NB4 (cell line): ENCODE data around the gene CD226.

Experiments
- DNase-seq: peaks from one replicate; pipeline ENCODE4 v3.0.0; 2010; ENCODE audit warnings: low read depth
- H3K4me3 ChIP-seq: one replicate; pipeline ENCODE4 v1.5.1; 2011; ENCODE audit warnings: mild to moderate bottlenecking, low read depth, low read length, moderate library complexity
- MYC ChIP-seq: IDR thresholded peaks from 2 replicates; pipeline ENCODE4 v1.6.1; 2011; ENCODE audit warnings: low read depth, low read length
- POLR2A ChIP-seq: IDR thresholded peaks from 2 replicates; pipeline ENCODE4 v1.6.1; 2011; ENCODE audit warnings: mild to moderate bottlenecking; ENCODE audit not compliant: insufficient read length; ENCODE audit errors: extremely low read depth
- TF ChIP-seq, protein P1 (sequence below): IDR thresholded peaks from 2 replicates; pipeline ENCODE4 v1.6.1; 2011; ENCODE audit warnings: low read depth, low read length
- TF ChIP-seq, protein P2 (sequence below): IDR thresholded peaks from one replicate; pipeline ENCODE4 v1.5.1; 2012; ENCODE audit warnings: low read depth, low read length

Gene CD226

GRCh38 chr18:69961718-69962117 is 14.0 kb upstream of the CD226 start:
- no peak for DNase-seq
- TF ChIP-seq, protein P1, sequence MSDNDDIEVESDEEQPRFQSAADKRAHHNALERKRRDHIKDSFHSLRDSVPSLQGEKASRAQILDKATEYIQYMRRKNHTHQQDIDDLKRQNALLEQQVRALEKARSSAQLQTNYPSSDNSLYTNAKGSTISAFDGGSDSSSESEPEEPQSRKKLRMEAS: no peak
- no peak for TF ChIP-seq MYC
- TF ChIP-seq POLR2A: no peak
- TF ChIP-seq, protein P2, sequence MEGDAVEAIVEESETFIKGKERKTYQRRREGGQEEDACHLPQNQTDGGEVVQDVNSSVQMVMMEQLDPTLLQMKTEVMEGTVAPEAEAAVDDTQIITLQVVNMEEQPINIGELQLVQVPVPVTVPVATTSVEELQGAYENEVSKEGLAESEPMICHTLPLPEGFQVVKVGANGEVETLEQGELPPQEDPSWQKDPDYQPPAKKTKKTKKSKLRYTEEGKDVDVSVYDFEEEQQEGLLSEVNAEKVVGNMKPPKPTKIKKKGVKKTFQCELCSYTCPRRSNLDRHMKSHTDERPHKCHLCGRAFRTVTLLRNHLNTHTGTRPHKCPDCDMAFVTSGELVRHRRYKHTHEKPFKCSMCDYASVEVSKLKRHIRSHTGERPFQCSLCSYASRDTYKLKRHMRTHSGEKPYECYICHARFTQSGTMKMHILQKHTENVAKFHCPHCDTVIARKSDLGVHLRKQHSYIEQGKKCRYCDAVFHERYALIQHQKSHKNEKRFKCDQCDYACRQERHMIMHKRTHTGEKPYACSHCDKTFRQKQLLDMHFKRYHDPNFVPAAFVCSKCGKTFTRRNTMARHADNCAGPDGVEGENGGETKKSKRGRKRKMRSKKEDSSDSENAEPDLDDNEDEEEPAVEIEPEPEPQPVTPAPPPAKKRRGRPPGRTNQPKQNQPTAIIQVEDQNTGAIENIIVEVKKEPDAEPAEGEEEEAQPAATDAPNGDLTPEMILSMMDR: no peak
- H3K4me3 ChIP-seq: no peak overlapping the region

DNA sequence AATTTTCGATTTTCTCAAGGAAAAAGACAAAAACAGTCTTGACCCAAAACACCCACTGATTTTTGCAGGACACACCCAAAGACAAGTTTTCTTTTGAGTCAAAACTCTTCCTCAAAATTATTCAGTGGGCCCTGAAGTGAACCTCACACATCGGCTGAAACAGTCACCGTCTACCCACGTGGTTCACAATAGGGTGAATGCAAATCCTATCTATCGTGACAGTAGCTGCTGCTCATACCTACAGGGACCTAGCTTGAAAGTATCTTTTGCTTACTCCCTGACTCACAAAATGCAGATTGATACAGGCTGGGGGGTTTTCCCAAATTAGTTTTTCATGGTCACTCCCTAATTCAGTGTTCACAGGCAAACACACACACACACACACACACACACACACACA is 10.7 kb upstream of the CD226 start:
- TF ChIP-seq MYC (no peak), POLR2A (no peak)
- TF ChIP-seq, protein P1: no peak
- TF ChIP-seq, protein P2: no peak
- no peak overlapping the region for H3K4me3 ChIP-seq
- no peak for DNase-seq

DNA sequence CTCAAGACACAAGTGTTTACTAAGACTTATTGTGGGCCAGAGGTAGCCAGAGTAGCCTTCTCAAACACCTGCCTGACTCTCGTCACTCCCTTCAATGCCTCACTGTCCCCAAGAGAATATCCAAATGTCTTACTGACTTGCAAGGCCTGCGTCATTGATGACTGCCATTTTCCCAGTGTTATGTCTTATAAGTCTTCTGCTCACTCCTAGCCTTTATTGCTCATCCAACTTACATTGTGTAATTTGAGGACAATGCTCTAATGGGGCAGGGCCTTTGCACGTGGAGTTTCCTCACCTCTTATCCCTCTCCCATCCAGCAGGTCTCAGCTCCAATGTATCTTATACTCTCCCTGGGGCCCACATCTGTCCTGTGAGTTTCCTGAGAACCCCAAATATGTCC is 10.1 kb upstream of the CD226 start:
- TF ChIP-seq POLR2A (no peak), MYC (no peak)
- TF ChIP-seq, protein P1: no peak
- TF ChIP-seq, protein P2: no peak
- no peak for DNase-seq
- H3K4me3 ChIP-seq: no peak overlapping the region

GRCh38 chr18:69956665-69957620 is 9.3 kb upstream of the CD226 start:
- TF ChIP-seq POLR2A (no peak), MYC (no peak)
- TF ChIP-seq, protein P1: no peak
- TF ChIP-seq, protein P2: no peak
- no peak for DNase-seq
- no peak overlapping the region for H3K4me3 ChIP-seq

GRCh38 chr18:69956057-69956456 is 8.4 kb upstream of the CD226 start:
- DNase-seq: no peak
- TF ChIP-seq POLR2A (no peak), MYC (no peak)
- TF ChIP-seq, protein P2: no peak
- TF ChIP-seq, protein P1: no peak
- H3K4me3 ChIP-seq: no peak overlapping the region
